Ovary (tissue), 9 donors: ENCODE results near the gene PHYHD1. TPM values are rescaled to one million over a fixed set of nuclear protein-coding genes. Genes with fewer than 3 reads are reported as not detected.

ENCODE experiments used
- DNase-seq, 5 donors: peaks; one replicate each; pipeline ENCODE4 v3.0.0-alpha.2; 2019 to 2020
- H3K27ac ChIP-seq, 2 donors: fragments of 200-600 bp; one replicate each; pipeline versions ENCODE4 v1.5.1 to v1.8.0; 2019 to 2022
- H3K27me3 ChIP-seq: fragments of 200-600 bp; one replicate; pipeline ENCODE4 v1.8.0; 2022
- H3K36me3 ChIP-seq: fragments of 200-600 bp; sonication (generic); one replicate; pipeline ENCODE4 v1.5.1; 2019
- H3K4me1 ChIP-seq: one replicate; pipeline ENCODE4 v1.8.1; 2013; ENCODE audit warnings: mild to moderate bottlenecking, moderate library complexity; ENCODE audit not compliant: insufficient read depth
- H3K4me3 ChIP-seq: fragments of 200-600 bp; sonication (generic); one replicate; pipeline ENCODE4 v1.5.1; 2017
- H3K9me3 ChIP-seq, 2 donors: fragments of 200-600 bp in 1 of 2; sonication (generic) in 1 of 2; one replicate each; pipeline versions ENCODE4 v1.5.1 to v1.8.1; 2013 to 2019; ENCODE audit warnings: mild to moderate bottlenecking in 1 of 2, moderate library complexity in 1 of 2
- CTCF ChIP-seq, 3 donors: fragments of 450-650 bp in 2 of 3; fragments of 200-600 bp in 1 of 3; IDR thresholded peaks; one replicate each; pipeline versions ENCODE4 v1.5.1 to v1.8.0; 2016 to 2022; ENCODE audit warnings: antibody characterized with exemption in 3 of 3, mild to moderate bottlenecking in 1 of 3
- EP300 ChIP-seq: sonication (generic); formaldehyde crosslinking; IDR thresholded peaks from one replicate; pipeline ENCODE4 v1.6.1; 2017; ENCODE audit warnings: antibody characterized with exemption
- POLR2A ChIP-seq: fragments of 450-650 bp; IDR thresholded peaks from one replicate; pipeline ENCODE4 v1.6.1; 2017; ENCODE audit warnings: antibody characterized with exemption, mild to moderate bottlenecking, moderate library complexity
- WGBS, 3 donors: extraction: QIAGEN DNeasy Blood & Tissue Kit in 1 of 3; methylation state at CpG; one replicate each; pipeline versions ENCODE4 v1.1.5 to v1.1.7; 2013 to 2017; 5-methylcytosine and 5-hydroxymethylcytosine counted together
- intact Hi-C, 4 donors: fragments of 100-400 bp; cut with DNase I; formaldehyde crosslinking; loops; one replicate each; pipeline versions ENCODE4 v1.11.0 to v1.15.1; 2022 to 2023
- polyA plus RNA-seq, 2 donors: library from polyadenylated mRNA; stranded (reverse); fragments of 200-250 nt in 1 of 2; fragments of 350-450 nt in 1 of 2; fragmentation: Illumina TruSeq in 1 of 2; extraction: RNeasy Lipid Tissue Mini Kit (QIAGEN cat#74804) in 1 of 2; gene quantifications; one replicate each; pipeline ENCODE4 v1.2.3, GENCODE V29; 2013 to 2014
- total RNA-seq, 7 donors: library from RNA; depleted of rRNA in 2 of 7; stranded (reverse); fragments of >200 nt in 2 of 7; fragmentation: NEBNext Ultra II Directional in 3 of 7; extraction: Animal tissue kit (Norgen Biotek cat#: 25700) in 3 of 7; gene quantifications; one replicate each; pipeline versions ENCODE4 v1.1.0 to v1.2.4, GENCODE V29; 2016 to 2023
- donor health status: DM: no; HTN: no; CAD: no; lungs with moderate emphysema.
- donor health status: DM: no; HTN: no; CAD: no.
- donor health status: Bipolar disorder and iron deficiency.
- donor health status: DM: yes; HTN: yes; CAD: no.
- donor health status: DM: no; HTN: no; CAD: no.
- donor health status: DM: yes; HTN: yes; CAD: no.

The PHYHD1 gene
- total and polyA plus RNA-seq, 9 donors, result 24.8 to 63.9 (median 43.1) TPM

- no peak overlapping the region for H3K4me3 ChIP-seq
- no peaks in the 10 kb centered on the region for H3K27me3 ChIP-seq
- H3K27ac ChIP-seq, result no peak overlapping the region
- H3K36me3 ChIP-seq, result no peaks in the 10 kb centered on the region
- H3K4me1 ChIP-seq, result peaks cover 18% of the 10 kb centered on the region
- TF ChIP-seq POLR2A (no peak), EP300 (no peak), CTCF (IDR thresholded peaks at IDR 0.05) (no peak)
- 88 to 92% (median 90%) methylated on average over 6 of the region's 6 CpGs for WGBS, 3 donors
- H3K9me3 ChIP-seq, result no peaks in the 10 kb centered on the region
- intact Hi-C loops, result loop anchor here in 1 of 4 donors (10.0 kb wide), 1 partner anchor 189 kb away; no protein-coding TSS in a partner anchor
- DNase-seq, result no peak
Measured at GRCh38 chr9:128923493-128923883, 2.7 kb downstream of the PHYHD1 start.

- peak; percentile 48 to 70 (median 63) for DNase-seq
- intact Hi-C loops, result loop anchor here (1.0 to 10.0 kb wide), 4 partner anchors 63 to 193 kb away; no protein-coding TSS in a partner anchor
- TF ChIP-seq CTCF (IDR thresholded peaks at IDR 0.05), result peak; percentile 82 to 93 (median 90)
- no peak for TF ChIP-seq POLR2A
- TF ChIP-seq EP300, result no peak
- 19 to 25% (median 23%) methylated on average over 10 of the region's 10 CpGs for WGBS, 3 donors
- Histone ChIP-seq H3K27me3 (no peaks in the 10 kb centered on the region), H3K27ac (no peak overlapping the region), H3K4me1 (peaks cover 2% of the 10 kb centered on the region), H3K4me3 (no peak overlapping the region), H3K36me3 (no peaks in the 10 kb centered on the region), H3K9me3 (no peaks in the 10 kb centered on the region)
Measured at GRCh38 chr9:128927731-128928411, 7.1 kb downstream of the PHYHD1 start.

GRCh38 chr9:128928624-128929023, 7.8 kb downstream of the PHYHD1 start:
- no peak for DNase-seq
- Histone ChIP-seq H3K27ac (no peak overlapping the region), H3K36me3 (no peaks in the 10 kb centered on the region), H3K27me3 (no peaks in the 10 kb centered on the region), H3K9me3 (no peaks in the 10 kb centered on the region), H3K4me1 (no peaks in the 10 kb centered on the region), H3K4me3 (no peak overlapping the region)
- intact Hi-C loops, result loop anchor here (2.0 to 10.0 kb wide), 3 partner anchors 64 to 194 kb away; no protein-coding TSS in a partner anchor
- WGBS, 3 donors, result 67 to 84% (median 76%) methylated on average over 2 of the region's 2 CpGs
- TF ChIP-seq EP300, result no peak
- no peak for TF ChIP-seq CTCF (IDR thresholded peaks at IDR 0.05)
- TF ChIP-seq POLR2A, result no peak

GRCh38 chr9:128929560-128929959, 8.8 kb downstream of the PHYHD1 start:
- Histone ChIP-seq H3K9me3 (no peaks in the 10 kb centered on the region), H3K27me3 (no peaks in the 10 kb centered on the region), H3K27ac (no peak overlapping the region), H3K4me1 (no peaks in the 10 kb centered on the region), H3K4me3 (no peak overlapping the region), H3K36me3 (no peaks in the 10 kb centered on the region)
- no peak for DNase-seq
- no peak for TF ChIP-seq POLR2A
- no peak for TF ChIP-seq CTCF (IDR thresholded peaks at IDR 0.05)
- no peak for TF ChIP-seq EP300
- intact Hi-C loops, result loop anchor here (2.0 to 10.0 kb wide), 3 partner anchors 65 to 195 kb away; no protein-coding TSS in a partner anchor
- WGBS, 3 donors, result 87 to 91% (median 89%) methylated on average over 4 of the region's 4 CpGs
